GM20000 (cell line): ENCODE data around the gene CD160.

ENCODE experiments used
- DNase-seq: peaks from one replicate; pipeline ENCODE4 v3.0.0; 2012; ENCODE audit warnings: low spot score
- TF ChIP-seq, protein P1 (sequence below): IDR thresholded peaks from 2 replicates; pipeline ENCODE4 v1.5.1; 2012; ENCODE audit warnings: mild to moderate bottlenecking, control low read depth; ENCODE audit errors: extremely low read depth, missing control alignments

Gene CD160

DNA sequence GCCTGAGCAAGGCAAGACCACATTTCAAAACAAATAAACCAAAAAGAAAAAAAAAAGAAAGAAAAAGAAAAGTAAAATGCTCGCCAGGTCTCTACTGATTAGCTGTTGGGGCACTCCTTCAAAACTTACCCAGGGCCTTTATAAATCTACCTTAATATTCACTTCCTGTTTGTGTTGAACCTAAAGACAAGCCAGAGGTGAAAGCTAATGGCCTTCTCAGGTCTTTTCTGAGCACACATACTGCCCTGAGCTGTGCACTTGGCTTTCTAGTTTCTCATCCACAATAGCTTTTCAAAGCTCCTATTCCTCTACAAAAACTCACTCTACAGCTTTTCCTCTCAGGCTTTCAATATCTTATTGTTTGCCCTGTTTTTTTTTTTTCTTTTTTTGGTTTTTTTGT is 54.1 kb downstream of the CD160 start:
- no peak for DNase-seq
- TF ChIP-seq, protein P1, sequence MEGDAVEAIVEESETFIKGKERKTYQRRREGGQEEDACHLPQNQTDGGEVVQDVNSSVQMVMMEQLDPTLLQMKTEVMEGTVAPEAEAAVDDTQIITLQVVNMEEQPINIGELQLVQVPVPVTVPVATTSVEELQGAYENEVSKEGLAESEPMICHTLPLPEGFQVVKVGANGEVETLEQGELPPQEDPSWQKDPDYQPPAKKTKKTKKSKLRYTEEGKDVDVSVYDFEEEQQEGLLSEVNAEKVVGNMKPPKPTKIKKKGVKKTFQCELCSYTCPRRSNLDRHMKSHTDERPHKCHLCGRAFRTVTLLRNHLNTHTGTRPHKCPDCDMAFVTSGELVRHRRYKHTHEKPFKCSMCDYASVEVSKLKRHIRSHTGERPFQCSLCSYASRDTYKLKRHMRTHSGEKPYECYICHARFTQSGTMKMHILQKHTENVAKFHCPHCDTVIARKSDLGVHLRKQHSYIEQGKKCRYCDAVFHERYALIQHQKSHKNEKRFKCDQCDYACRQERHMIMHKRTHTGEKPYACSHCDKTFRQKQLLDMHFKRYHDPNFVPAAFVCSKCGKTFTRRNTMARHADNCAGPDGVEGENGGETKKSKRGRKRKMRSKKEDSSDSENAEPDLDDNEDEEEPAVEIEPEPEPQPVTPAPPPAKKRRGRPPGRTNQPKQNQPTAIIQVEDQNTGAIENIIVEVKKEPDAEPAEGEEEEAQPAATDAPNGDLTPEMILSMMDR: no peak

DNA sequence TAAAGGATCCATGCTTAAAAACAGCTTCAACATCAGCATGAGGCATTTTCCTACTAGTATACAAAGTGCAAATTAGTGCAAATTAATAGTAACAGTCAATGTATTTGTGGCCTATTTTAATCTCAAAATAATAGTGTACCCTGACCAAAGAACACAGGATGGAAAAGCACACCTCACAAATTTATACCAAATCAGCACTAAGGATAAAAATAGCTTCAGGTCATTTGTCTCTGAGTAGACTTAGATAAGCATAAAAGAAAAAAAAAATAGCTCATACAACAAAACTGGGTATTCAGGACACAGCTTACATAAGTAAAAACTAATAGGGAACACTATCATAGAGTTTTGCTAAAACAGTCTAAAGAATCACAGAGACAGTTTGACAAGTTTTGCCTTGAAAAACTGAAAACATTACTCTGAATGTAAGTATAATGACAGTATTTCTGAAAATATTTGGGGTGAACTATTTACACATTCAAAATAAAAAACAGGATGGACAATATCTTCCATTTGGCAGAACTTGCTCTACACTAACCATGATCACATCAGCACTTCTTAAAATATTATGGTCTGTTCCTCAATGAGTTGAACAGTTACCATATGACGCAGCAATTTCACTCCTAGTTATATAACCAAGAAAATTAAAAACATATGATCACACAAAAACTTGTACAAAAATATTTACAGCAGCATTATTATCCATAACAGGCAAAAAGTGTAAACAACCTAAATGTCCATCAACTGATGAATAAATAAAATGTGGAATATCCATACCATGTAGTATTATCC is 58.3 kb downstream of the CD160 start:
- TF ChIP-seq, protein P1: no peak
- DNase-seq: no peak

DNA sequence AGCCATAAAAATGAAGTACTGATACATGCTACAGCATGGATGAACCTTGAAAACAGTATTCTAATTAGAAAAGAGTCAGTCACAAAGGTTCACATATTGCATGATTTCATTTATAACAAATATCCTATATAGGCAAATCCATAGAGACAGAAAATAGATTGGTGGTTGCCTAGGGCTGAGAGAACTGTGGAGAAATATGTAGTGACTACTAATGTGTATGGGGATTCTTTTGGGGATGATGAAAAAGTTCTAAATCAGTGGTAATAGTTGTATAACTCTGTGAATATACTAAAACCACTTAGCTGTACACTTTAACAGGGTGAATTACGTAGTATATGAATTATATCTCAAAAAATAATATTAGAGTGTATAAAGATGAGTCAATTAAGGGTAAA is 58.8 kb downstream of the CD160 start:
- no peak for DNase-seq
- TF ChIP-seq, protein P1: no peak

DNA sequence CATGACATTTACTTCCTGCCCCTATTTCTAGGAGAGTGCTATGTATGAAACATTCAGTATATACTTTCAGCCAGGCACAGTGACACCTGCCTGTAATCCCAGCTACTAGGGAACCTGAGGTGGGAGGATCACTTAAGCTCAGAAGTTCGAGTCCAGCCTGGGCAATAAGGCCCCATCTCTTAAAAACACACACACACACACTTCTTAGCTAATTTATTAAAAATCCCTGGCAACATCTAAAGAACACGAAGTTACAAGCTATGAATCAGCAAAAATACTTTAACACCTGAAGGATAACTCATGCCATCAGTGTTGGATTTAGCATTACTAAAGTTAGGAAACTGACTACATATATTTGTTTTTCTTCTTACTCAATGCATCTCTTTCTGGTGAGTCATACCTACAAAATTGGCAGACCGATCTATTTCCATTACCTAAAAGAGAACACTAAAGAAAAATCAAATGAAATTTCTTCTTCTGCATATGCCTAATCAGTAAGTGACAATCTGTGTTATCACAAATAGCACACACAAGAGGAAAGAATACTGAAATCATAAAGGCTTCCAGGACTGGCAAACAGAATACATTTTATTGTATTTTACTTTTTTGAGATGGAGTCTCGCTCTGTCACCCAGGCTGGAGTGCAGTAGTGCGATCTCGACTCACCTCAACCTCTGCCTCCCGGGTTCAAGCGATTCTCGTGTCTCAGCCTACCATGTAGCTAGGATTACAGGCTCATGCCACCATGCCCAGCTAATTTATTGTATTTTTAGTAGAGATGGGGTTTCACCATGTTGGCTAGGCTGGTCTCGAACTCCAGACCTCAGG is 63.2 kb downstream of the CD160 start:
- no peak for DNase-seq
- TF ChIP-seq, protein P1: no peak

DNA sequence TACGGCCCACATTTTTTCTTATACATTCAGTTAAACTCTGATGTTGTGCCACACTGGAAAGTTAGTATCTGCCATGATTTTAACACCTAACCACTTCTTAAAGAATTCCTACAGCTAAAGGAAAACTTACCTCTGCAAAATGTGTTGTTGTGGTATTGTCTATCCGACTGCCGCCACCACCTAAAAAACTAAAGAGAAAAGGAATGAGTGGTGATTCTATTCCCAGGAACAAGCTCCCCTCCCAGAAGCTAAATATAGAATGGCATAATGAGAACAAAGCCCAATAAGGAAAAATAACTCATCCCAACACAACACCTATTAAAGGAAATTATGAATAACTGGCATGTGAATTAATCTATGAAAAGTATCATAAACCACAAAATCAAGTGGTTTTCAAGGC is 65.1 kb downstream of the CD160 start:
- TF ChIP-seq, protein P1: no peak
- no peak for DNase-seq

DNA sequence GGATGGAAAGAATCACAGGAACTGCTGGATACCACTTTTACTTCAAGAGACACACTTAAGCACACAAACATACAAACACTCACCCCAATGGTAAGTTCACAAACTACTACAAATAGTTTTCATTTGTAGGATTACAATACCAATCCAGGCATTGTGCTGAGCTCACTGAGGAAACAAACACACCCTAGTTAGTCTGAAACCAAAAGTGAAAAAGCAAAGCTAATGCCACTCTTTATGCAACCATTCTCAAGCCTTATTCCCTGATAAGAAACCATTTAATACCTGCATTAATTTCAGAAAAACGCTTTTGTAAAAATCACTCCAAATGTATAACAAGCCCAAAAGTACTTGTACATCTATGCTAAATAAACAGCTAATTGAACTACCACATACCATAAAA is 66.2 kb downstream of the CD160 start:
- no peak for DNase-seq
- TF ChIP-seq, protein P1: no peak

DNA sequence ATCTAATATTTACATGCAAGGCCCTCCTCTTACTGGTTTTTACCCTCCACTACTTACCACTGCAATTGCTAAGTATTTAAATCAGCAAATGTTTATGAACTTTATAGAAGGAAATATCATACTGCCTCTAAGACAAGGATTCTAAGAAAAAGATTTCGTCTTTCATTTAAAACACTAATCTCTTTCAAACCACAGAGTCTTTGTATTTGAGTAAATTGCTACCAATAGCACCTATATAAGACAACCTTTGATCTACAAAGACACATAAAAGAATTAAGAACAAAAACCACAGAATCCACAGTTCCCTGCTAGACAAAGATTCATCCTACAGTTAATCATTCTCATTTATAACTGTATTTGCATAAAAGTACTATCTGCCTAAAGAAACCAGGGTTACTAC is 67.0 kb downstream of the CD160 start:
- DNase-seq: no peak
- TF ChIP-seq, protein P1: no peak
